MM.1S (cell line): ENCODE measurements around the gene KCND2.

Source experiments
- EZH2 ChIP-seq: fragments of 300-600 bp; sonication (generic); optimal IDR thresholded peaks from 2 replicates; pipeline ENCODE3; 2017; ENCODE audit warnings: low read depth, mild to moderate bottlenecking, antibody characterized with exemption, low read length, mixed read lengths
- EZH2phosphoT487 ChIP-seq: fragments of 300-600 bp; sonication (generic); IDR thresholded peaks from 2 replicates; pipeline ENCODE4 v1.6.1; 2018; ENCODE audit warnings: antibody characterized with exemption, low read length
- TF ChIP-seq, protein P1 (sequence below): fragments of 300-600 bp; sonication (generic); IDR thresholded peaks from 2 replicates; pipeline ENCODE4 v1.5.1; 2016; ENCODE audit warnings: antibody characterized with exemption, low read length, mixed read lengths

DNA sequence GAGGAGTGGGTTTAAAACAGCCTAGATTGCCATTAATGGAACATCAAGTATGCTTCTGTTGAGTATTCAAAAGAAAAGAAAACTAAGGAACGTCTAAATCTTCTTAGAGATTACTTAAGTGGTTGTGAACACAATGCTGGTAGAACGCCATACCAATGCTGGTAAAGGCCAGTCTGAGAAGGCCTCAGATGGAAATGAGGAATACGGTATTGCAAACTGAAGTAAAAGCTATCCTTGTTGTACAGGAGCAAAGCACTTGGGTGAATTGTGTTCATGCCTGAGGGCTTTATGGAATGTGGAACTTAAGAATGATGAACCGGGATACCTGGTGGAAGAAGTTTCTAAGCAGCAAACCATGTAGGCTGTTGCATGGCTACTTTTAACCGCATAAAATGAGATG, 208.0 kb downstream of the KCND2 start:
- TF ChIP-seq EZH2 (no peak), EZH2phosphoT487 (no peak)
- TF ChIP-seq, protein P1, sequence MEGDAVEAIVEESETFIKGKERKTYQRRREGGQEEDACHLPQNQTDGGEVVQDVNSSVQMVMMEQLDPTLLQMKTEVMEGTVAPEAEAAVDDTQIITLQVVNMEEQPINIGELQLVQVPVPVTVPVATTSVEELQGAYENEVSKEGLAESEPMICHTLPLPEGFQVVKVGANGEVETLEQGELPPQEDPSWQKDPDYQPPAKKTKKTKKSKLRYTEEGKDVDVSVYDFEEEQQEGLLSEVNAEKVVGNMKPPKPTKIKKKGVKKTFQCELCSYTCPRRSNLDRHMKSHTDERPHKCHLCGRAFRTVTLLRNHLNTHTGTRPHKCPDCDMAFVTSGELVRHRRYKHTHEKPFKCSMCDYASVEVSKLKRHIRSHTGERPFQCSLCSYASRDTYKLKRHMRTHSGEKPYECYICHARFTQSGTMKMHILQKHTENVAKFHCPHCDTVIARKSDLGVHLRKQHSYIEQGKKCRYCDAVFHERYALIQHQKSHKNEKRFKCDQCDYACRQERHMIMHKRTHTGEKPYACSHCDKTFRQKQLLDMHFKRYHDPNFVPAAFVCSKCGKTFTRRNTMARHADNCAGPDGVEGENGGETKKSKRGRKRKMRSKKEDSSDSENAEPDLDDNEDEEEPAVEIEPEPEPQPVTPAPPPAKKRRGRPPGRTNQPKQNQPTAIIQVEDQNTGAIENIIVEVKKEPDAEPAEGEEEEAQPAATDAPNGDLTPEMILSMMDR = no peak
